ENCODE data around the gene ELOVL5. TPM values are rescaled to one million over a fixed set of nuclear protein-coding genes. Genes with fewer than 3 reads are reported as not detected.

The ELOVL5 gene
- total RNA-seq, 4 donors from 2014 or later: 125 to 251 (median 186) TPM

DNA sequence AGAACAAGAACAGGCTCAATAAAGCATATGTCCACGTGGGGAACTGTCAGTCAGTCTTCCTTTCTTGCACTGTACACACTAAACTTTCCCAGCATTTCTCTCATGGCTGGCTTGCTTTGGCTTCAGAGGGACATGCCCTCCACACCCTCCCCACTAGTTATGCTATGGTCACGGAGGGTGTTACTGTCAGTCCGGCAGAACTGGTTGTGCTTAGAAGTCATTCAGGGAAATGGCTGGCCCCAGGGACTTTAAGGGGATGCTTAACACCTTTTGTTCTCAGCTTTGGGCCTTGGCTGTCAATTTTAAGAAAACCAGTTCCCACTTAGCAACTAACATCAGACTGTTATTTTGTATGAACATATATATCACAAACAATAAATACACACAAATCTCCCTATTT is 55.1 kb downstream of the ELOVL5 start:
- no peak for DNase-seq (ENCODE audit: low spot score)
- TF ChIP-seq, protein P1, sequence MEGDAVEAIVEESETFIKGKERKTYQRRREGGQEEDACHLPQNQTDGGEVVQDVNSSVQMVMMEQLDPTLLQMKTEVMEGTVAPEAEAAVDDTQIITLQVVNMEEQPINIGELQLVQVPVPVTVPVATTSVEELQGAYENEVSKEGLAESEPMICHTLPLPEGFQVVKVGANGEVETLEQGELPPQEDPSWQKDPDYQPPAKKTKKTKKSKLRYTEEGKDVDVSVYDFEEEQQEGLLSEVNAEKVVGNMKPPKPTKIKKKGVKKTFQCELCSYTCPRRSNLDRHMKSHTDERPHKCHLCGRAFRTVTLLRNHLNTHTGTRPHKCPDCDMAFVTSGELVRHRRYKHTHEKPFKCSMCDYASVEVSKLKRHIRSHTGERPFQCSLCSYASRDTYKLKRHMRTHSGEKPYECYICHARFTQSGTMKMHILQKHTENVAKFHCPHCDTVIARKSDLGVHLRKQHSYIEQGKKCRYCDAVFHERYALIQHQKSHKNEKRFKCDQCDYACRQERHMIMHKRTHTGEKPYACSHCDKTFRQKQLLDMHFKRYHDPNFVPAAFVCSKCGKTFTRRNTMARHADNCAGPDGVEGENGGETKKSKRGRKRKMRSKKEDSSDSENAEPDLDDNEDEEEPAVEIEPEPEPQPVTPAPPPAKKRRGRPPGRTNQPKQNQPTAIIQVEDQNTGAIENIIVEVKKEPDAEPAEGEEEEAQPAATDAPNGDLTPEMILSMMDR (IDR thresholded peaks at IDR 0.05): no peak
- ATAC-seq (ENCODE audit: low FRiP score): no peak

DNA sequence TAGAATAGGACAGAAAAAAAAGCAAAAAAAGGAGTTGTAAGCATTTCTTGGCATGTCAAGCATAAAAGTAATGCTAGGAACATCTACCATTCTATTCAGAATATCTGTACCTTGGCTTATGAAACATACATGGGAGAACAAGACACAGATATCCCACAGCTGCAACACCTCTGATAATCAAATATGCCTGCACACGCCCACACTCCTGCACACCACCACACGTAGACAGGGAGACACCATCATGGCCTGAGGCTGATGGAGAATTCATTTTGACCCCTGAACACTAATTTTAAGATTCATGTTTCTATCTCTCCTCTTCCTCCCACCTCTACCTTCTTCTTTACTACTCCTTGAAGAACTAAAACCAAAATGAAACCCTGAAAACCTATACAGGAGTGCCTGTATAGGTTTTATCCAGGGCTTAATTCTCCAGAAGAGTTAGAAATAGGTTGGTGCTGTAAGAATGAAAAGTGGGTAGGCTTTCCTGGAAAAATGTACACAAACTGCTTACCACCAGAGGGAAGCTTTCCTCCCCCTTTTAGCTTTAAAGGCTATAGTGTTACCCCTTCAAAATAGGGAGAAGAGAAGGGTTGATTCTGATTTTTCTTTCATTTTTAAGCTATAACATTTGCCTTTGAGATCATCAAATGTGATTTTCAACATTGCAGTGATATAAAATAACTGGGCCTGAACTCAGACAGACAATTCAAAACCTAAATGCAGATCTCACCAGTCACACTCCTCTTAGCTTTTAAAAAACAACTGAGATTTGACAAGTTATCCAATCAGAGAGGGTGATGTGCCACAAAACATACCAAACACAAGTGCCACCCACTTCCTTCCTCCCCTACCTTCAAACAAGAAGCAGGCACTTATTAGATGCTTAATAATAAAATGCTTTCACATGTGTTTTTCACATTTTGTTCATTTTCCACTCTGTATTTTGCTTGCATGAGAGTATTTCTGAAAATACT is 57.9 kb downstream of the ELOVL5 start:
- TF ChIP-seq, protein P1 (IDR thresholded peaks at IDR 0.05): no peak
- ATAC-seq (ENCODE audit: low FRiP score): no peak
- no peak for DNase-seq (ENCODE audit: low spot score)

DNA sequence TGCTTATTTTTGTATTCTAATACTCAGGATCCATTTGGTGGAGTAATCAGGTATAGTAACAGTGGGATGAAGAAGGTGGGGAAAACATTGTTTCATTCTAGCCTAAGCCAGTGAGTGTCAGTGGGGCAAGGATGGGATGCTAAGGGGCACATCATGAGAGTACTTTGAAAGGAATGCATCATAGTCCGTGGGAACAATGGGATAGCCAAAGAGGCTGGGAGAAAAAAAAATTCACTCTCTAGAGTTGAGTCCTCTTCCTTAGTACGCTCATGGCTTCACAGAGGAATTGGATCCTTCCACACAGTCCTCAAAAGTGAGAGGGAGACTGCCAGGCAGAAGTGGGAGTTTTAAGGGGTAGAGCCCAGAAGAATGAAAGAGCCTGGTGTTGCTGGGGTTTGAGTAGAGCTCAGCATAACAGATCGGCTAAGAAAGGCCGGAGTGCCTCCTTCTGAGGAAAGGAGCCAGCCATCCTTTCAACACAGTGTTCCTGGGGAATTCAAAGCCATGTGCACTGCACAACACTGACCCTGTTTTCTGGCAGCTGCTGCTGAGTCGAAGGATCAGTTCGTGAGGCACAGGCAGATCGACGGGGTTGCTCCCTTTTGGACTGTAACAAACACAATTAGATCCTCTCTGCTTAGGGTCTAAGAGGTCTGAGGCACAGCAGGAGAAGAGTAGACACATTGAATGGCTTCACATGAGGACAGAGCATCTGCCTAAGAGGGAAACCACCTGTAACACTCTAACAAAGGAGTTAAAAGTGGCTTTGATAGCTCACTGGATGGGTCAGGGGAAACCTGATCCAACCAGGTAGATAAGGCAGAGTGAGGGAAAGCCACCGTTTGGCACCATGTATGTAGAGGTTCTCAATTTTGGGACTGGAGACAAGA is 61.2 kb downstream of the ELOVL5 start:
- TF ChIP-seq, protein P1 (IDR thresholded peaks at IDR 0.05): no peak
- DNase-seq (ENCODE audit: low spot score) (no peak), ATAC-seq (ENCODE audit: low FRiP score) (peak; percentile 73)

DNA sequence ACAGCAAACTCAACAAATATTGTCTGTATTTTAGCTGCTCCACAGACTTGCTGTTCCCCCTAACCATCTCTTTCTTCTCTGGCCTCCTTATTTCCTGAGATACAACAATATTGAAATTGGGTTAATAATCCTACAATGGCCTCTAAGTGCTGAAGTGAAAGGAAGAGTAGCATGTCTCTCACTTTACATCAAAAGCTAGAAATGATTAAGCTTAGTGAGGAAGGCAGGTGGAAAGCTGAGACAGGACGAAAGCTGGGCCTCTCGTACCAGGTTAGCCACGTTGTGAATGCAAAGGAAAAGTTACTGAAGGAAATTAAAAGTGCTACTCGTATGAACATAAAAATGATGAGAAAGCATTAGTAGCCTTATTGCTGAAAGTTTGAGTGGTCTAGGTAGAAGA is 63.8 kb downstream of the ELOVL5 start:
- ATAC-seq (ENCODE audit: low FRiP score) (no peak), DNase-seq (ENCODE audit: low spot score) (no peak)
- TF ChIP-seq, protein P1 (IDR thresholded peaks at IDR 0.05): no peak

DNA sequence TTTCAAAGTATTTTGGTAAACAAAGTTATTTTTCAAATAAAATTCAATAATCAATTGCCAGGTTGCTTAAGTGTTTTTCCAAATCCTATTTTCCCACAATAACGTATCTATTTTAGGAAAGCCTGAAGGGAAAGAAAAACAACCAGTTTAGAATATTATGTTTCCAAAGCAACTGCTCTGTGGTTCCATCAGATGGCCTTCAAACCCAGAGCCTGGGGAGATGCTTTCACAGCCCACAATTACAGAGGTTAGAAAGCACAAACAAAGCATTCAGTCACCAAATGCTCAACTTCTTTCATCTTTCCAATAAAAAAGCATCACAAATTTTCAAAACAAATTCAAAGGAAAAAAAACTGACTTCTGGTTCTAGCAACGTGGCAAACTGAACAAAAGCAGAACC is 66.0 kb downstream of the ELOVL5 start:
- no peak for DNase-seq (ENCODE audit: low spot score)
- ATAC-seq (ENCODE audit: low FRiP score): no peak
- TF ChIP-seq, protein P1 (IDR thresholded peaks at IDR 0.05): no peak

DNA sequence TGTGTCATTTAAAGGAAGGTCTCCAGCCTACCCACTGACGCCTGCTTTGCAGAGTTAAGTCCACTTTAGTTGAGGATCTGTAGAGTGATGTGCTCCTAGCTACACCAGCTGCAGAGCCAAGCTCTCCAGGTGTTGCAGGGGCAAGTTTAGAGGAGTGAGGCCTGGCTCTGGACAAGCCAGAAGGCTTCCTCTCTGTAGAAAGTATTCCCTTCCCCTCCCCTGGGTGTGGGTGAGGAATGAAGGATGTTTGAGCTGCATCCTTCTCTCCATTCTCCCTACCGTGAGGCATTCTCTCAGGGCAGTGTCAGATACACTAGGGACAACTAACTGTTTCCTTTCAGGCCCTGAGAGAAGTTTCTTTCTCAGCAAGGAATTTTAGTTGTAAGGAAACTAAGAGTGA is 66.5 kb downstream of the ELOVL5 start:
- TF ChIP-seq, protein P1 (IDR thresholded peaks at IDR 0.05): no peak
- DNase-seq (ENCODE audit: low spot score) (no peak), ATAC-seq (ENCODE audit: low FRiP score) (no peak)

Measured in omental fat pad (tissue), 4 donors.